PC-9 (cell line): ENCODE data around the gene ARSG.
"Not testable (repeated sequence)": the region's sequence is repeated elsewhere in the genome, so short reads cannot be mapped to it uniquely, and the experiment has no call there.

Source experiments
- EZH2 ChIP-seq: fragments of 200-600 bp; sonication (generic); IDR thresholded peaks from 2 replicates; pipeline ENCODE4 v1.8.0; 2017; ENCODE audit warnings: antibody characterized with exemption, low read depth
- TF ChIP-seq, protein P1 (sequence below): fragments of 200-600 bp; sonication (generic); conservative IDR thresholded peaks from 2 replicates; pipeline ENCODE4 v1.6.1; 2017; ENCODE audit warnings: mixed run types, antibody characterized with exemption, mild to moderate bottlenecking, moderate library complexity

- TF ChIP-seq, protein P1, sequence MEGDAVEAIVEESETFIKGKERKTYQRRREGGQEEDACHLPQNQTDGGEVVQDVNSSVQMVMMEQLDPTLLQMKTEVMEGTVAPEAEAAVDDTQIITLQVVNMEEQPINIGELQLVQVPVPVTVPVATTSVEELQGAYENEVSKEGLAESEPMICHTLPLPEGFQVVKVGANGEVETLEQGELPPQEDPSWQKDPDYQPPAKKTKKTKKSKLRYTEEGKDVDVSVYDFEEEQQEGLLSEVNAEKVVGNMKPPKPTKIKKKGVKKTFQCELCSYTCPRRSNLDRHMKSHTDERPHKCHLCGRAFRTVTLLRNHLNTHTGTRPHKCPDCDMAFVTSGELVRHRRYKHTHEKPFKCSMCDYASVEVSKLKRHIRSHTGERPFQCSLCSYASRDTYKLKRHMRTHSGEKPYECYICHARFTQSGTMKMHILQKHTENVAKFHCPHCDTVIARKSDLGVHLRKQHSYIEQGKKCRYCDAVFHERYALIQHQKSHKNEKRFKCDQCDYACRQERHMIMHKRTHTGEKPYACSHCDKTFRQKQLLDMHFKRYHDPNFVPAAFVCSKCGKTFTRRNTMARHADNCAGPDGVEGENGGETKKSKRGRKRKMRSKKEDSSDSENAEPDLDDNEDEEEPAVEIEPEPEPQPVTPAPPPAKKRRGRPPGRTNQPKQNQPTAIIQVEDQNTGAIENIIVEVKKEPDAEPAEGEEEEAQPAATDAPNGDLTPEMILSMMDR: not testable (repeated sequence)
- not testable (repeated sequence) for TF ChIP-seq EZH2
These were observed 122.6 kb downstream of the ARSG start for GRCh38 chr17:68413597-68414560.
